Adrenal gland (tissue), 12 donors: Measurements from ENCODE around the gene RGS19. TPM values are rescaled to one million over a fixed set of nuclear protein-coding genes. Genes with fewer than 3 reads are reported as not detected.

Experiments
- DNase-seq, 7 donors: peaks; one replicate each; pipeline ENCODE4 v3.0.0-alpha.2; 2019 to 2020
- H3K27ac ChIP-seq, 5 donors: fragments of 200-600 bp; sonication (generic) in 4 of 5; 1 replicate in 3 of 5; 2 replicates in 2 of 5; pipeline versions ENCODE4 v1.5.1 to v1.8.0; 2016 to 2020; ENCODE audit warnings: mild to moderate bottlenecking in 1 of 5
- H3K27me3 ChIP-seq: fragments of 200-600 bp; 2 replicates; pipeline ENCODE4 v1.8.0; 2021
- H3K36me3 ChIP-seq, 2 donors: fragments of 200-600 bp; replicated peaks in 1 of 2; 1 replicate in 1 of 2; 2 replicates in 1 of 2; pipeline versions ENCODE4 v1.5.1 to v1.8.0; 2018 to 2022
- H3K4me1 ChIP-seq, 2 donors: fragments of 200-600 bp; replicated peaks in 1 of 2; 1 replicate in 1 of 2; 2 replicates in 1 of 2; pipeline versions ENCODE4 v1.5.1 to v1.8.0; 2018 to 2021
- H3K4me3 ChIP-seq, 4 donors: fragments of 200-600 bp; sonication (generic) in 3 of 4; one replicate each; pipeline ENCODE4 v1.5.1; 2016 to 2018
- H3K9me3 ChIP-seq, 3 donors: fragments of 200-600 bp; sonication (generic) in 1 of 3; replicated peaks in 1 of 3; 1 replicate in 2 of 3; 2 replicates in 1 of 3; pipeline versions ENCODE4 v1.5.1 to v1.8.0; 2016 to 2021
- CTCF ChIP-seq, 6 experiments: fragments of 450-650 bp in 4 of 6; fragments of 200-600 bp in 2 of 6; sonication (generic) in 1 of 6; IDR thresholded peaks; 1 replicate in 5 of 6; 2 replicates in 1 of 6; pipeline versions ENCODE4 v1.5.1 to v1.8.0; 2016 to 2021; ENCODE audit warnings: antibody characterized with exemption in 6 of 6, mild to moderate bottlenecking in 2 of 6, moderate library complexity in 1 of 6
- POLR2A ChIP-seq, 2 donors: fragments of 450-650 bp; IDR thresholded peaks; one replicate each; pipeline ENCODE4 v1.6.1; 2017; ENCODE audit warnings: antibody characterized with exemption in 2 of 2, mild to moderate bottlenecking in 2 of 2, moderate library complexity in 1 of 2
- WGBS, 4 donors: extraction: QIAGEN DNeasy Blood & Tissue Kit in 2 of 4; methylation state at CpG; one replicate each; pipeline versions ENCODE4 v1.1.5 to v1.1.7; 2013 to 2017; 5-methylcytosine and 5-hydroxymethylcytosine counted together
- intact Hi-C, 2 donors: fragments of 100-400 bp; cut with DNase I; formaldehyde crosslinking; loops; one replicate each; pipeline versions ENCODE4 v1.14.1 to v1.15.0; 2022 to 2023
- polyA plus RNA-seq, 3 donors: library from polyadenylated mRNA; stranded (reverse); fragments of 200-250 nt in 2 of 3; fragments of 350-450 nt in 1 of 3; fragmentation: Illumina TruSeq in 1 of 3; extraction: RNeasy Lipid Tissue Mini Kit (QIAGEN cat#74804) in 1 of 3; gene quantifications; one replicate each; pipeline ENCODE4 v1.2.3, GENCODE V29; 2013 to 2014
- total RNA-seq, 9 donors: library from RNA; depleted of rRNA in 4 of 9; stranded (reverse); fragments of >200 nt in 4 of 9; fragments of 120-200 nt in 1 of 9; fragmentation: NEBNext Ultra II Directional in 1 of 9; extraction: Animal tissue kit (Norgen Biotek cat#: 25700) in 1 of 9; gene quantifications; one replicate each; pipeline versions ENCODE4 v1.1.0 to v1.2.4, GENCODE V29; 2013 to 2023
- donor health status: healthy with polysubstance abuse.
- donor health status: Bipolar disorder and iron deficiency.
- donor health status: DM: yes; HTN: yes; CAD: no.
- donor health status: DM: no; HTN: no; CAD: no.
- donor health status: DM: no; HTN: no; CAD: no.
- donor health status: DM: yes; HTN: yes; CAD: no.

Gene RGS19
- total and polyA plus RNA-seq, 12 donors: 3.0 to 42.0 (median 15.1) TPM

GRCh38 chr20:64116016-64116415 lies 36.7 kb upstream of the RGS19 start:
- no peaks in the 10 kb centered on the region for H3K27me3 ChIP-seq
- TF ChIP-seq POLR2A (IDR thresholded peaks at IDR 0.05): no peak
- TF ChIP-seq CTCF (IDR thresholded peaks at IDR 0.05): no peak
- 81 to 87% (median 85%) methylated on average over 8 to 21 of the region's 21 CpGs for WGBS, 4 donors
- no peaks in the 10 kb centered on the region for H3K9me3 ChIP-seq
- DNase-seq: peak in 6 of 7 donors; percentile 5 to 37 (median 12)
- no peak overlapping the region for H3K4me3 ChIP-seq
- H3K27ac ChIP-seq: peak overlapping the region in 1 of 5 donors; percentile 41
- H3K4me1 ChIP-seq: no peaks in the 10 kb centered on the region
- no peaks in the 10 kb centered on the region for H3K36me3 ChIP-seq
- intact Hi-C loops: loop anchor here in 1 of 2 donors (10.0 kb wide), 1 partner anchor 81 kb away; the partner anchor contains the start of gene C20orf204

- no peak overlapping the region for H3K4me3 ChIP-seq
- DNase-seq: peak in 5 of 7 donors; percentile 3 to 62 (median 10)
Measured at GRCh38 chr20:64115171-64115911, 36.0 kb upstream of the RGS19 start.

GRCh38 chr20:64114356-64114971 lies 35.1 kb upstream of the RGS19 start:
- DNase-seq: peak in 4 of 7 donors; percentile 3 to 44 (median 9)
- Histone ChIP-seq H3K4me1 (no peaks in the 10 kb centered on the region), H3K9me3 (no peaks in the 10 kb centered on the region), H3K4me3 (no peak overlapping the region), H3K36me3 (no peaks in the 10 kb centered on the region), H3K27ac (no peak overlapping the region), H3K27me3 (no peaks in the 10 kb centered on the region)
- intact Hi-C loops: loop anchor here (5.0 to 10.0 kb wide), 2 partner anchors 67 to 80 kb away; partner anchors contain the start of genes C20orf204 (in 1 of the 2) and SOX18 (in 1 of the 2)
- 66 to 85% (median 77%) methylated on average over 7 to 14 of the region's 14 CpGs for WGBS, 4 donors
- TF ChIP-seq POLR2A (IDR thresholded peaks at IDR 0.05) (no peak), CTCF (IDR thresholded peaks at IDR 0.05) (no peak)

More at GRCh38 chr20:64115171-64115911, 36.0 kb upstream of the RGS19 start:
- Histone ChIP-seq H3K27ac (peak overlapping the region in 1 of 5 donors; percentile 41), H3K9me3 (no peaks in the 10 kb centered on the region), H3K4me1 (no peaks in the 10 kb centered on the region), H3K27me3 (no peaks in the 10 kb centered on the region), H3K36me3 (no peaks in the 10 kb centered on the region)
- TF ChIP-seq CTCF (IDR thresholded peaks at IDR 0.05) (no peak), POLR2A (IDR thresholded peaks at IDR 0.05) (no peak)
- intact Hi-C loops: loop anchor here in 1 of 2 donors (10.0 kb wide), 1 partner anchor 81 kb away; the partner anchor contains the start of gene C20orf204
- 73 to 81% (median 76%) methylated on average over 11 to 14 of the region's 14 CpGs for WGBS, 4 donors

- no peak for TF ChIP-seq POLR2A (IDR thresholded peaks at IDR 0.05)
- no peak for TF ChIP-seq CTCF (IDR thresholded peaks at IDR 0.05)
- Histone ChIP-seq H3K27me3 (no peaks in the 10 kb centered on the region), H3K36me3 (no peaks in the 10 kb centered on the region), H3K27ac (no peak overlapping the region), H3K4me1 (no peaks in the 10 kb centered on the region), H3K9me3 (no peaks in the 10 kb centered on the region), H3K4me3 (no peak overlapping the region)
- intact Hi-C loops: loop anchor here (5.0 to 10.0 kb wide), 2 partner anchors 67 to 79 kb away; partner anchors contain the start of genes C20orf204 (in 1 of the 2) and SOX18 (in 1 of the 2)
- peak in 4 of 7 donors; percentile 3 to 45 (median 7) for DNase-seq
- 76 to 84% (median 84%) methylated on average over 8 to 13 of the region's 13 CpGs for WGBS, 4 donors
Measured at GRCh38 chr20:64113796-64114355, 34.6 kb upstream of the RGS19 start.
